GM18502 (cell line): Measurements from ENCODE around the gene PPARD.
"Not testable (repeated sequence)": the region's sequence is repeated elsewhere in the genome, so short reads cannot be mapped to it uniquely, and the experiment has no call there.

ENCODE experiments used
- ATAC-seq: cut with Tn5 transposase; IDR thresholded peaks from one replicate; pipeline ENCODE4 v1.9.1; 2021; ENCODE audit warnings: mild to moderate bottlenecking; ENCODE audit not compliant: unreplicated experiment, poor library complexity

The PPARD gene

GRCh38 chr6:35342258-35343091 is at the start of gene PPARD:
TSS of gene PPARD (plus strand) at chr6:35342558. CDS start at chr6:35411088, 68,530 bp downstream.
- ATAC-seq: peak; percentile 94

DNA sequence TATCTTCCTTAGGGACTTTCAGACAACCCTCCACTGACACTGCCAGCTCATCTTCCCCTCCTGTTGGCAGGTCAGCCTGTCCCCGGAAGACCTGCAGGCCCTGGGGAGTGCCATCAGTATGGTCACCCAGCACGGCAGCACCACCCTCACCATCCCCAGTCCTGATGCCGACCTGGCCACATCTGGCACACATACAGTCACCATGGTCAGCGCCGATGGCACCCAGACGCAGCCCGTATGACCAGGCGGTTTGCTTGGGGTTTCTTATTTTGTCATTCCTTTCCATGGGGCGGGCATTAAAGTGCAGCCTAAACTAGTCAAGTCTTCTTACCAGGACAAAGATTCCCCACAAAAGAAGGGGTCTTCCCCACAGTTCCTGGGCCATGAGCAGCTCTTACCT is 48.7 kb upstream of the PPARD start:
- ATAC-seq: no peak

DNA sequence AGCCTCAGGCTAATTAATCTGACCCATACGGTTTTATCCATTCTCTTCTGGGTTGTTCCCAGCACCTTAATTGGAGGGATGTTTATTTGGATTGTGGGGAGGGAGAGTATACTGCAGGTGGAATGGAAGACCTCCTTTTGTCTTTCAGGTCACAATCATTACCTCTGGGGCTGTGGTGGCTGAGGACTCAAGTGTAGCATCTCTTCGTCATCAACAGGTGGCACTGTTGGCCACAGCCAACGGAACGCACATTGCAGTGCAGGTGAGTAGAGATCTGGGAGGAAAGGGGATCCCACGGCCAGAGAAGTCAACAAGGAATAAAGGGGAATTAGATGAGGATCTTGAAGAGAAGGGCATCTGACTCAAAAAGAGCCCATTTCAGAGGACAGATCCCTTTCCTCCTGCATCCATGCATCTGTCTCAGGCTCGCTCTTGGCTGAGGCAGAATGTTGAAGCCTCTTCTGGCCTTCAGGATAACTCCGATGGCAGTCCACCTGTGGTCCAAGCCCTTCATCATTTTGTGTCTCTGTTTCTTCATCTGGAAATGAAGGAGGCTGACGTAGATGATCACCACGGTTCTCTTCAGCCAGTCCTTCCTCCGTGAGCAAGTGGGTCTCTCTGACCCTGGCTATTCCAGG is 47.9 kb upstream of the PPARD start:
- ATAC-seq: no peak

DNA sequence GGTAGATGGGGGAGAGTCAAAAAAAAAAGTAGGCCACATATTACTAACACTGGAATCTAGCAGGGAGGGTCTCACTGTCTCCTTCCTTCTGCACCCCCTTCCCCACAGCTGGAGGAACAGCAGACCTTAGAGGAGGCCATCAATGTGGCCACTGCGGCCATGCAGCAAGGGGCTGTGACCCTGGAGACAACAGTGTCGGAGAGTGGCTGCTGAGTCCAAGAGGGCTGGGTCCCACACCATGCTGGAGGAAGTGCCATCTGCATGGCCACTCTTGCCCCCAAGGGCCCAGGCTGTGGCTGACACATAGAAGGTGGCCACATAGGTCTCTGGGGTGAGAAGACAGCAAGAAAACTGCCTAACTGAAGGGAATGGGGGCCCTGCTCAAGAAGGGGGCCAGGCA is 47.3 kb upstream of the PPARD start:
- ATAC-seq: no peak

DNA sequence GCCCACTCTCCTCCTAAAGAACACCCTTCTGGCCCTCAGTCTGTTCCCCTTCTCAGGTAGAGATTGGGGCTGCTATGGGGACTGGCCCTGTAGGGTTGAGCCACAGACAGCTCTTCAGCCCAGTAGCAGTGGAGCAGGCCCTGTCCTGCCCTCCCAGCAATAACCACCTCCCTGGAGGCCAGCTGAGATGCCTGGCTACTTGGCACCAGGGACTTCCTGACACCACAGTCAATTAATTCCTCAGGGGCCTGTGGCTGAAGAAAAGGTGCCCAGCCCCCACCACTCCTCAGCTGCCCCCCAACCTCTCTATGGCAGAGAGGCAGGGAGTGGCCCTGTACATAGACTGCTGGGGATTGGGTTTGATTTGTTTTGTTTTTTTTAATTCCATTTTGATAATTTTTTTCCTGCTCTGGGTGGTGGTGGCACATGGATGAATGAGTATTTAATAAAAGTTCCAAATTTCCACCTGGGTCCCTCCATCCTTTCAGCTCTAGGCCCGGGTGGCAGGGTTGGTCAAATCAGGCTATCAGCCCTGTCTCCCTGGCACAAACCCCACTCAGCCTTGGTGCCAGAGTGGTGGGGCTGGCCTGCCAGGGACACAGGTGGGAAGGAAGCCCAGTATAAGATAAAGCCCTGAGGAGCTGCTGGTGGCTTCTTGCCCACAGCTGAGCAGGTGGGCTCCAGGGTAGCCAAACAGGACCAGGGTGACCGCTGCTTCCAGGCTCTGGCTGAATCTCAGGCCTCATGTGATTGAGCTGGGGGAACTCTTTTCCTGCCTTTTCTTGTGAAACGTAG is 46.6 kb upstream of the PPARD start:
- ATAC-seq: no peak

GRCh38 chr6:35296931-35297600 is 45.3 kb upstream of the PPARD start:
- ATAC-seq: no peak

DNA sequence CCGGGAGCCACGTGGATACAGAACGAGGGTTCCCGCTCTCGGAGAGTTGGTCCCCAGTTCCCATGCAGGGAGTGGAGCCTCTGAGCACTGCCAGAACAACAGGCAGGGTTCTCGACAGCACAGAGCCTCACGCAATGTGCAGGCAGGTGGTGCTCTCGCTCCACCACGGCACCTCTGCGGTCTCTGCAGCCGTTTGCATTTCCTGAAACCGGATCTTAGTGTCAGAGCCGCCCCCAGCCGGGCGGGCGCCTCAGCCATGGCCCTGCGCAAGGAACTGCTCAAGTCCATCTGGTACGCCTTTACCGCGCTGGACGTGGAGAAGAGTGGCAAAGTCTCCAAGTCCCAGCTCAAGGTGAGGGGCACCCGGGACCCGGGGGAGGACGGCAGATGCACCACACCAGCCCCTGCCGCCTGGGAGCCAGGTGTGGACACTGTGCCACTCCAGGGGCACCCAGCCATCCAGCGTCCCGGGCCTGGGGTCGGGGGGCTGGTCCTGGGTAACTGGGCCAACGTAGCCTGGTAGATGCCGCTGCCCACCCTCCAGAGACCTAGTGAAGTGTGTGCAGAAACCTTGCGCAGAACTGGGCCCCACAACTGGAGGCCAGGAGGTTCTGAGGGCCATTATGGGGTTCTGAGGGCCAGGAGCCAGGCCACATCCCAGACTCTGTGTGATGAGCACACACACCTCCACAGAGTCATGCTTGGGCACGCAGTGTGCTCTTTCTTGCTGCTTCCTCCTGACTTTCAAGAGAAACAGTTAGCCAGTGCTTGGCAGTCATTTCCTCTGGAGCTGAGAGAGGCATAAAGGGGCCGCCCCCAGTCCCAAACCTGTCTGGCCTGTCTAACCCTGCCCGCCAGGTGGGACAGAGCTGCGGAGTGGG is 44.5 kb upstream of the PPARD start, which contains the start of gene DEF6:
DEF6 (plus strand) TSS at position 218 of the 881 bp plus-strand sequence; CDS start at position 257, 39 bp downstream.
- peak; percentile 79 for ATAC-seq

DNA sequence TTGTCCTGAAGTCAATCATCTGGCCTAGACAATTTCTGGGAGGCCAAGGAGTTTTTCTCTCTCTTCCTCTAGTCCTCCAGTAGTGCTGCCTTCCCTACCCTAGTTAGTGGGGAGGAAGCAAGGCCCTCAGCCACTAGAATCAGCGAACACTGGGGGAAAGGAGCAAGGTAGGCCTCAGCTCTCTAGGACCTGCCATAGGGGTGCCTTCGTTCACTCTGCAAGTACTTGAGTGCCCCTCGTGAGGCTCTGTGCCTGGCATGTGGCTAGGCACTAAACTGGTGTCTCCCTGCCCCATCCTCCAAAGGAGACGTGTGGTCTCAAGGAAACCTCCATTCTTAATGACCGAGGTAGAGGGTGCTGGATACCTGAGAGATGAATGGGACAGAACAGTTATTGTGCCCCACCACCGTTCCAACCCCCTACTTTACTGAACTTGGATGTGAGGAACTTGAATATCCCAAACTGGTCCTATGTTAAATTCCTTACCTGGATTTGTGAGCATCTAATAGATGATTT is 43.7 kb upstream of the PPARD start:
- no peak for ATAC-seq

DNA sequence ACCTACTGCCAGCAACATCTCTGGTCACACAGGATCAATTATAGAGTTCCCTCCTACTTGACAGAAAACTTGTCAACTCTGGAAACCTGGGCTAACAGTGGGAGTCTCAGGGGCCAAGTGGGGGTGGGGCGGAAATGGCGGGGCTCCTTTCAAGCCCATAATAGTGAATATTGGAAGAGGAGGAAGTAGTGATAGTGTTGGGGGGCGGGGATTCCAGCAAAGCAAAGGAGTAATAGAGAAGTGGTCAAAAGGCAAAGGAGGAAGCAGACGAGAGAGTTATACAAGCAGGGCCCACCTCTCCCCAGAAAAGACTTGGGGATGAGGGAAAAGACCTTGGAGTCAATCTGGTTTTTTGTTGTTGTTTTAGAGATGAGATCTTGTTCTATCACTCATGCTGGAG is 42.7 kb upstream of the PPARD start:
- no peak for ATAC-seq

DNA sequence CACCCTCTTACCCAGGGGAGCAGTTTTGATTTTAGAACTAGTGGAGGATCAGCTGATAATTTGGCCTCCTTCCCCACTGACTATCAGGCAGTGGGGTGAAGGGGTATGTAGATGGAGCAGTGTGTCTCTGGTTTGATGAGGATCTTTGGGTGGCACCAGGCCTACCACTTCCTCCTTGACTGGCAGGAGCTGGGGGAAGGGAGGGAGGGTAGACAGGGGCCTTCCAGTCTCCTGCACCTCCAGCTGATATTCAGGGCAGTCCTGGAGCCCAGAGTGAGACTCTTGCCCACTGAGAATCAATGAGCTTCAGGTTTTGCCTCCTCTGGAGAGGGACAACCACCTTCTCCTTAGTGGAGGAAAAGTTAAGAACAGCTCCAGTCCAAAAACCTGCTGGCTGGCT is 41.5 kb upstream of the PPARD start:
- no peak for ATAC-seq

DNA sequence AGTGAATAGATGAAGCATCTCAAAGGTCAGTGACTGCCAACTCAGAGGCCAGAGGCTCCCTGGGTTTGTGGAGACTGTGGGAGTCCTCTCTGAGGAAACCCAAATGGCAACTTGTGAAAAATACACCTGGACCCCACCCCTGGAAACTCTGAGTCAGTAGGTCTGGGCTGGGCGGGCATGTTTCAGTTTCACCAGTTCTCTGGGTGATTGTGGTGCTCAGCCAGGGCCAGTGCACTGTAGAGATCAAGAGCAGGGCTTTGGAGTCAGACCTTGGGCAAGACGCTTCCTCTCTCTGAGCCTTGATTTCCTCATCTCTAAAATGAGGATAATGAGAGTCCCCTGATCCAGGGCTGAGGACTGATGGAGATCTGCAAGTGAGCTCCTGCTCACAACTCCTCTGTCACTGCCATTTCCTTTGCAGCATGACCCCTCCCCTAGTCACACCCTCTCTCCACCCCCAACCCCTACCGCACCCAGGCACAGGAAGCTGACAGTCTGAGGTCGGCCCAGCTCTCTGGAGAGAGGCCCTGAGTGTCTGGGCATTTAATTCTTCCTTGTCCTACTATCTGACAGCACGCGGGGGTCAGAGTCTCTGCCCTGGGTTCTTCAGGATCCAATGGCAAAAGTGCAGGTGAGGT is 39.6 kb upstream of the PPARD start:
- peak; percentile 81 for ATAC-seq

GRCh38 chr6:35304299-35304698 is 38.1 kb upstream of the PPARD start:
- no peak for ATAC-seq

DNA sequence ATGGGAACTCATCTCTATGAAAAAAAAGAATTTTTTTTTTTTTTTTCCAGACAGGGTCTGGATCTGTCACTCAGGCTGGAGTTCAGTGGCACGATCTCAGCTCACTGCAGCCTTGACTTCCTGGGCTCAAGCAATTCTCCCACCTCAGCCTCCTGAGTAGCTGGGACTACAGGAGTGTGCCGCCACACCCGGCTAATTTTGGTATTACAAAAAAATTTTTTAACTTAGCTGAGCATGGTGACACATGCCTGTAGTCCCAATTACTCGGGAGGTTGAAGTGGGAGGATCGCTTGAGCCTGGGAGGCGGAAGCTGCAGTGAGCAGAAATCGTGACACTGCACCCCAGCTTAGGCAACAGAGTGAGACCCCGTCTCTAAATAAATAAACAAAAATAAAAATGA is 37.2 kb upstream of the PPARD start:
- ATAC-seq: no peak

- not testable (repeated sequence) for ATAC-seq
Measured at GRCh38 chr6:35307138-35307537, 35.2 kb upstream of the PPARD start.

GRCh38 chr6:35308543-35308942 is 33.8 kb upstream of the PPARD start:
- ATAC-seq: not testable (repeated sequence)

DNA sequence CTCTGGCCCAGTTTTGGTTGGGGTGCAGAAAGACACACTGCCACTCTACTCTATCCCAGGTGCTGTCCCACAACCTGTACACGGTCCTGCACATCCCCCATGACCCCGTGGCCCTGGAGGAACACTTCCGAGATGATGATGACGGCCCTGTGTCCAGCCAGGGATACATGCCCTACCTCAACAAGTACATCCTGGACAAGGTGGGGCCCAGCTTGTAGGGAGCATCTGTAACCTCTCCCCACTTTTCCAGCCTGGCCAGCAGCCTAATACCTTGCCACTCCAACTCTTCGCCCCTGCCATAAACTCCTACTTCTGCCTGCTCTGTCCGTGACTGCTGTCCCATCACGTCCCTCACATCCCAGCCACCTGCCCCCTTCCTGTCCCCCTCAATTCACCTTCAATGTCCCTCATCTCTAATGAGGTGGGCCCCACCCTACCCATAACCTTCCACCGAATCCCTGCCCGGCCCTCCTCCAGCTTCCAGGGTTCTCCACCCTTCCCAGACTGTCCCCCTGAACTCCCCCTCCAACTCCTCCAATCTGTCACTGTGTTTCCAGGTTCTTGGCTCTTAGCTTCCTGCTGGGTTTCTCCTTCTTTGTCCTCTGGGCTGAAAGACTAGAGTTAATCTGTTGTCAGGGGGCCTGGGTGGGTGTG is 32.6 kb upstream of the PPARD start:
- no peak for ATAC-seq

- ATAC-seq: no peak
Measured at GRCh38 chr6:35310265-35310831, 32.0 kb upstream of the PPARD start.
